ENCODE results near the gene MFRP.

Gene MFRP

GRCh38 chr11:119290894-119291497 lies 55.5 kb downstream of the MFRP start:
- no peak for DNase-seq
